Activated T-cell treated with anti-CD3 and anti-CD28 coated beads for 4 hours (primary cell): ENCODE data around the gene UNC13D.

Experiments
- DNase-seq: peaks from one replicate; pipeline ENCODE4 v3.0.0-alpha.2; 2020

Gene UNC13D

DNA sequence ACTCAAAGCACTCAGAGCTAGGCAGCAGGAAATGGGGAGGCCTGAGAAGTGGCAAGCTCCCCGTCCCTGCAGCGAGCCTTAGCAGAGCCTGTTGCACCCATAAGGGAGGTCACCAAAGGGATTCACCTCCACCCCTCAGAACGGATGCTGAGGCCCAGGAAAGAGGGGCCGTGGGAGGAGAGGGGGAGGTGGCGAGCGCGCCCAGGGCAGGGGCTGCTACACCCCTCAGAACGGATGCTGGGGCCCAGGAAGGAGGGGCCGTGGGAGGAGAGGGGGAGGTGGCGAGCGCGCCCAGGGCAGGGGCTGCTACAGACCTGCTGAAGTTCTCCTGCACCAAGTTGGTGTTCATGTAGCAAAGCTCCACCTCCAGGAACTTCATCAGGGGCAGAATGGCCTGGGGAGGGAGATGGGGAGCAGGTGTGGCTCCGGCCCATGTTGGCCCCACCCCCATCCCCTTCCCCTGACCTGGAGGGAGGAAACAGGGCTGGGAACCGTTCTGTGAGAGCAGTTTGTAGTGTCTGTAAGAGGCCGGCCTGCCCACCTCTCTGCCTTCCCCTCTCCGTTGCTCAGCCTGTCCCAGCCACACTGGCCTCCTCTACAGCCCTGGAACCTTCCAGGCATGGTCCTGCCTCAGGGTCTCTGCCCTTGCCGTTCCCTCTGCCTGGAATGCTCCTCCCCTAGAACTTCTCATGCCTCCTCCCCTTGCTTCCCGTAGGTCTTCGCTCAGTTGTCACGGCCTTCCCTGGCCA, 11.4 kb downstream of the UNC13D start:
- no peak for DNase-seq

DNA sequence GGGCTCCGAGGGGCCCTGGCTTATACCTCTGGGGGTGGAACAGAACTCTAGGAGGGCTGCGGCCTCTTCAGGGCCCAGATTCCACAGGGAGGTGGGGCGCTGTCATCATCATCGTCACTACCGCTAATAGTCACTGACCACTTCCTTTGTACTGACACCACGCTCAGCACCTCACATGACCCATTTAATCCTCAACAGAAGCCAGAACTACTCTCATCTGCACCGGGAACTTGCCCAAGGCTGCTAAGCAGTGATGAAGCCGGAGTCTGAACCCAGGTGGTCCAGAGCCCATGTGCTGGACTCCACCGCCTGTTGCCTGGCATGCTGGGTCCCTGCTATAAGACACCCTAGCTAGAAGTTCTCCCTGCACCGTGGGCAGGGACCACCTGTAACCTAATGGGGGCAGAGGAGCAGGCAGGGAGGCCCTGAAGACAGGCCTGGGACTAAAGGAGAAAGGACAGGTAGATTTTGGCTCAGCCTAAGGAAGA, 12.0 kb downstream of the UNC13D start:
- peak; percentile 26 for DNase-seq

DNA sequence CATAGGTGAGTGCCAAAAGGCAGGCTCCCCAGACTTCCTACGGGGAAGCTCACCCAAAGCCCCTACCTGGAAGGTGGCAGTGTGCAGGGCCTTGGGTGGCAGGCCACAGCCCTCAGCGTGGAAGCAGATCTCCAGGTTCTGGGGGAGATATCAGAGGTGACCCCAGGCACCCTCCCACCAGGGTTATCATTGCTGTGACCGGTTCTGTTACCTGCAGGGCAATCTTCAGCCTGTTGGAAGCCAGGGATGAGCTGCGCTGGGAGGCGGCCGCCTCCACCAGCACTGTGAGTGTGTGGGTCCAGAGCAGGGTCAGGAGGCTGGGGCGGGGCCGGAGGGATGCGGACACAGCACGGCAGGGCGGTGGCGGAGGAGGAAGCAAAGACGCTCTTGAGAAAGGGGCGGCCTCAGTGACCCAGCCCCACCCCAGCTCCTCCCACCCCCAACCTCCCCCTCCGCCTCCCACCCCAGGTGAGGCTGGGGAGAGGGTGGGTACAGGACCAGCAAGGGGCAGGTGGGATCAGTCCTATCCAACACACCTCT, 13.1 kb downstream of the UNC13D start:
- DNase-seq: no peak

DNA sequence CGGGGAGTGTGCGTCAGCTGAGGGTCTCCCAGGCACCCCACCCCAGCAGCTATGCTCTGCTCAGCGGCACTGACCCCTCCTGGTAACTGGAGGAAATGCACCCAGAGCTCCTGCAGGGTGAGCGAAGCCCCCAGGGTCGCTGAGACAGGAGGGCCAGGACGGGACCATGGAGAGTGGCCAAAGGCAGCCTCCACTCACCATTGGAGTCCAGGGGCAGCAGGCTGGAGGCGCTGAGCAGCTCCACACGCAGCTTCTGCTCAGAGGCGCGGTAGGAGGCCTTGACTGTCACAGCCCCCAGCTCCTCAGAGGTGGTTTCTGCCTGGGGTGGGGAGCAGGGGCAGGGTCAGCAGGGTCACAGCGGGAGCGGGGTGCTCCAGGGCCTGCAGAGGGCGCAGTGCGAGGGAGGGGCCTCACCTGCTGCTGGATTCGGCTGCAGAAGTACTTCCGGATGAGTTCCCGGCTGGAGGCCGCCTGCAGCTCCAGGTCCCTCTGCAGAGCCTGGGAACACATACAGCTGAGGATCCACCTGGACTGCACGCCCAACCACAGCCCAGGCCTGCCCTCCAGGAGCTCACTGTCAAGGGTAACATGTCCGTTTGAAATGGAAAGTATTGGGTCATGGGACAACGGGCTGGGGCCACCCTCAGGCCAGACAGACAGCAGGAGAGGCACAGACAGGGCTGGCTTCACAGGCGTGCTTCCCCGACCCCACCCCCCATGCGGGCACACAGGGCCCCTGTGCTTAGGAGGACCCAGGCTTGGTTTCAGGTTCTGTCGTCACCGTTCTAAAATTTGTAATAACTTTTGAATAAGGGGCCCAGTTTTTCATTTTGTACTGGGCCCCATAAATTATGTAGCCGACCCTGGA, 13.8 kb downstream of the UNC13D start:
- DNase-seq: peak; percentile 15

DNA sequence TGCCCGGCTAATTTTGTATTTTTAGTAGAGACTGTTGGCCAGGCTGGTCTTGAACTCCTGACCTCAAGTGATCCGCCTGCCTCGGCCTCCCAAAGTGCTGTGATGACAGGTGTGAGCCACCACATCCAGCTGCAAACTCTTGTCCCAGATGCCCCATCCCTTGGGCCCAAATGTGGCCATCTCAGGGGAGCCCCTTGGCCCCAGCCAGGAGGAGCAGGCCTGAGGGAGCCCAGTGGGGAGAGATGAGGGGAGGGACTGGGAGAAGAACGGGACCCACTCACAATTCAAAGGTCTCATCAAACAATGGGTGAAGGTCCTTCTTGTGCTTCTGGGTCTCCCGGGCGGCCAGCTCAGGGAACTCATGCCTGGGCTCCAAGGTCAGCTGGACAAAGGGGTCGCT, 14.5 kb downstream of the UNC13D start:
- DNase-seq: no peak

DNA sequence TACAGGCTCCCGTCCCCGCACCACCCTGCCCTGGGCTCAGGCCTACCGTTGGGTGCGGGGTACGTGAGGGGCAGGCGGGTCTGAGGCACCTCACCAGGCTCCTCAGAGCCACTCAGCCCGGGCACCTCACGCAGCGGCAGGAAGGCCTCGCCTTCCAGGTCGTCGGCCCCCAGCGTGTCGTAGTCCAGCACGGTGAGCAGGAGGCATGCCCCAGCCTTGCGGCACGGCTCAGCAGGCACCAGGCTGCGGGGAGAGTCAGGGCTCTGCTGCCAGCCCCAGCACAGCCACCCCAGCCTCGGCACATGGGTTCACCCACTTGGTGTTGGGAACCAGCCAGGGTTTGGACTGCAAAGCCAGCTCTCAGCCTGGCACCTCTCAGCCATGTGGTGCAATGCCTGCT, 15.5 kb downstream of the UNC13D start:
- DNase-seq: no peak

DNA sequence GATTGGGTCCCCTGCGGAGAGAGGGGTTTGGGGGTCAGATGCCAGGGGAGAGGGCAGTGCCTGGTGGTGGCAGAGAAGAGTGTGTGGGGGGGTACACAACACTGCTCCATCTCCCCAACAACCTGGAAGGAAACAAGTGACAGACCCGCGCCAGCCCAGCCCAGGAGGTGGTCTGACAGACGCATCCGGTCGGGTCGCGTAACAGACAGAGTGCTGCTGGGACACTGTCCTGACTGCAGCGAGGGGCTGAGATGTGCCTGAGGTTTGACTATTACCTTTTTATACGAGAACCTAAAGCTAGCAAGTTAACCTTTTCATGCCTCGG, 16.2 kb downstream of the UNC13D start:
- no peak for DNase-seq

DNA sequence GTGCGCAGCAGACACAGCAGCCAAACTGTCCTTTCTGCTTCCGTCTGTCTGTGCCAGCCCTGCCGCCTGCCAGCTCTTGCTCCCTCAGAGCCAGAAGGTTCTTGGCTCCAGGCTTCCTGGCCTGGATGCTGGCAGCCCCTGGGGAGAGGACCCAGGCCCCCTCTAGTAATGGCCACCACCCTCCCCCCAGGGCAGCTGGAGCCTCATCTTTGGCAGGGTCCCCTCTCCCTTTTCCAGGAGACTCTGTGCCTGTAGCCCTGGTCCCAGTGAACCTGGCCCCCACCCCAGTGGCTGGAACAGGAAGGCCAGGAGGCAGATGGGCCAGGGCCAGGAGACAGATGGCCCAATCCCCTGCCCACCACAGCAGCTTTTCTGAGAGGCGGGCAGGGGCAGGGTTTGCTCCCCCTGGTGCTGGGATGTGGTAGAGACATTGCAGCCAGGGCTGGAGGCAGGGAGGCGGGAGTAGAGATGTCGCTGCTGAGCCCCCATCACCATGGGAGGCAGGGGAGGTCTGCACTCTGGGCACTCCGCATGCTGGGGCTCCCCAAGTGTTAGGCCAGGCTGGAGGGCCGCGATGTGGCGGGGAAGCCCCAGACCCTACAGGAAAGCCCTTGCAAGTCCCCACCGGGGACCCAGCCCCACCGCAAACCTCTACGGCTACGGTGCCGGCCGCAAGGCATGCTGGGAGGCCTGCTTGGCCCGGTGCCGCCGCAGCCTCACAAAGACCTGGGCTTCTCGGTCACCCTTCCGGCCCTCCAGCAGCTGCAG, 16.7 kb downstream of the UNC13D start:
- peak; percentile 59 for DNase-seq

DNA sequence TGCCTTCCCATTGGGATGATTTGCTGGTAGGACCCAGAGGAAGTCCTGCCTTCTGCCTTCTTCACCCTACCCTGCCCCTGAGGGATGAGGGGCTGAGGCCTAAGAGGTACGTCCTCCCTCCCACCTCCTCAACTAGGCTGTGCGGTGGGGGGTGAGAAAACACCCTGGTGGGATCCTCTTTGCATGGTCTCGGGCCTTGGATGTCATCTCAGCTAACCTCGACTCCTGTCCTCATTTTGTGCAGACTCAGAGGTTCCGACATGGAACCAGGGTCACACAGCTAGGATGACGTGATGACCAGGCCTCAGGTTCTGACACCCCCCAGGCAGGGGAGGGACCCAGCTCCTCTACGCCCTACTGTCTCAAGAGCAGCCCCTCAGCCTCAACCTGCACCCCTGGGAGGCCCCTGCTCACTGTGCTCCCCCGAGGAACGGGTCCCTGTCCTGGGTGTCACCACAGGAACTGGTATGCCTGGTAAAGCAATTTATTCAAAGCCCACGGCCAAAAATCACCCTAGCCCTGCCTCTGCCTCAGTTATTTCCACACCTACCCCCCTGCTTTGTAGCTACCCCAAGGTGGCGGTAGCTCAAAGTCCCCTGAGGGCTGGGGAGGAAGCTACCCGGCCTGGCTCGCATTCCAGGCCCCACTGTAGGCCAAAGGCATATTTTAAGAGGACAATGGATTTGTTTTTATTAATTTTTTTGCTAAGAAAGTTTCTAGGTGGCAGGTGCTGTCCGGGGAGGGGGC, 17.5 kb downstream of the UNC13D start:
- DNase-seq: no peak

DNA sequence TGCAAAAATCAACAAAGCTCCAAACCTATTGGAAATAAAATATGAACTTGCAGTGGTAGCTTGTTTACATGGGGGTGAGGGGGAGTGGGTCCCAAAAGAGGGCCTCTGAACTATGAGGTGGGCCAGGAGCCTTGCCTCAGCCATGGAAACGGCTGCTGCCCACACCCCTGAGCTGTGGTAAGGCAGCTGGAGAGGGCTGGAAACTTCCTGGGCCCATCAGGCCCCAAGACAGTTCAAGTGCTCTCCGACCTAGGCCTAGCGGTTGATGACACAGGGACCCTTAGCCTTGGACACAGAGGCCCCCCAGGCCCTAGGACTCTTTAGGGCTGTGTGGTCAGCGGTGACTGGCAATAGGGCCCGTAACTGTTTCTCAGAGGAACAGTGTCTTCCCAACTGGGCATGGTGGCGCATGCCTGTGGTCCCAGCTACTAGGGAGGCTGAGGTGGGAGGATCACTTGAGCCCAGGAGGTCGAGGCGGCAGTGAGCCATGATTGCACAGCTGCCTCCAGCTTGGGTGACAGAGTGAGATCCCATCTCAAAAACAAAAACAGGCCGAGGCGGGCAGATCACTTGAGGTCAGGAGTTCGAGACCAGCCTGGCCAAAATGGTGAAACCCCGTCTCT, 18.3 kb downstream of the UNC13D start:
- no peak for DNase-seq

DNA sequence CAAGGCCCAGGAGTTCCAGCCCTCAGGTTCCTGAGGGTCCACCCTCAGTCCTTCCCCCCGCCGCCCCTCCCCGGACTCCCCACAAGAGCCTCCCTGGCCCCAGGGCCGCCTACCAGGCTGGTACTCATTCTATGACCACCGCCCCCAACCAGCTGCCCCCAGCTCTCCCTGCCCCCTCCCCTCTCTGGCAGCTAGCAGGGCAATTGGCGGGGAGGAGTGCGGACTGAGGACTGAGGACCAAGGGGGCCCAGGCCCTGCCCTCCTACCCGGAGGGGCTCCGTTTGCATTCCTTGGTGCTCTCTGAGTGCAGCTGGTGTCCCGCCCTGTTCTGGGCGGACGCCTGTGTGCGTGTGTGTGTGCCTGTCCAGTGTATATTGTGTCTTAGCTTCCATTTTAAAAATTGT, 19.1 kb downstream of the UNC13D start:
- no peak for DNase-seq

DNA sequence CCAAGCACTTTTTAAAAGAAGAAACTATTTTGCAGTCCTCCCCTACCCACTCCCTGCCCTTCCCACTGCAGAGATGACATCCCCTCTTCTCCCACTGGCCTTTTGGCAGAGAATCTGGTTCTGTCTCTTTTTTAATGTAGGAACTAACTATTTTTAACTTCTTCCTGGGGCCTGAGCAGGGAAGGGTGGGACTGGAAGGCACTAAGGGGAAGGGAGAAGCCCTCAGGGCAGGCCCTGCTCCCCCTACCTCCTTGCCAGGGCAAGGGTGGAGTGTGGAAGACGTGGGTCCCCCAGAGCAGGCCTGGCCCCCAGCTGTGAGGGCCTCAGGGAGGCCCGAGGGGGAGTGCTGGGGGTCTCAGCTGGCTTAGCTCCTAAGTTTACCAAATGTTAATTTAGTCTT, 19.5 kb downstream of the UNC13D start:
- DNase-seq: no peak

DNA sequence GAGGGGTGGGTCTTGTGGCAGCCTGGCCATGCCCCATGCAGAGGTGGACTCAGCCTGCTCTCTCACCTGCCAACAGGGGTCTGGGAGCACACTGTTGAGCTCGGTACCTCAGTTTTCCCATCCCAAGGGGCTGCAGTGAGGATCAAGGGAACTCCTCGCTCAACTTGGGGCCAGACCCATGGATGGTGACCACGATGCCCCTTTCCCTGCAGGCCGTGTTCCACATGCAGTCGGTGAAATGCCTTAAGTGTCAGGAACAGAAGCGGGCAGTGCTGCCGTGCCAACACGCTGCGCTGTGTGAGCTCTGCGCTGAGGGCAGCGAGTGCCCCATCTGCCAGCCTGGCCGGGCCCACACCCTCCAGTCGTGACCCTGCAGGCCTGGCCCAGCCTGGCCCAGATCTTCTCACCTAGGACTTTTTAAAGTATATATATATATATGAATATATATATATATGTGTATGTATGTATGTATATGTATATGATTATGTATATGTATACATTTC, 20.1 kb downstream of the UNC13D start:
- no peak for DNase-seq

DNA sequence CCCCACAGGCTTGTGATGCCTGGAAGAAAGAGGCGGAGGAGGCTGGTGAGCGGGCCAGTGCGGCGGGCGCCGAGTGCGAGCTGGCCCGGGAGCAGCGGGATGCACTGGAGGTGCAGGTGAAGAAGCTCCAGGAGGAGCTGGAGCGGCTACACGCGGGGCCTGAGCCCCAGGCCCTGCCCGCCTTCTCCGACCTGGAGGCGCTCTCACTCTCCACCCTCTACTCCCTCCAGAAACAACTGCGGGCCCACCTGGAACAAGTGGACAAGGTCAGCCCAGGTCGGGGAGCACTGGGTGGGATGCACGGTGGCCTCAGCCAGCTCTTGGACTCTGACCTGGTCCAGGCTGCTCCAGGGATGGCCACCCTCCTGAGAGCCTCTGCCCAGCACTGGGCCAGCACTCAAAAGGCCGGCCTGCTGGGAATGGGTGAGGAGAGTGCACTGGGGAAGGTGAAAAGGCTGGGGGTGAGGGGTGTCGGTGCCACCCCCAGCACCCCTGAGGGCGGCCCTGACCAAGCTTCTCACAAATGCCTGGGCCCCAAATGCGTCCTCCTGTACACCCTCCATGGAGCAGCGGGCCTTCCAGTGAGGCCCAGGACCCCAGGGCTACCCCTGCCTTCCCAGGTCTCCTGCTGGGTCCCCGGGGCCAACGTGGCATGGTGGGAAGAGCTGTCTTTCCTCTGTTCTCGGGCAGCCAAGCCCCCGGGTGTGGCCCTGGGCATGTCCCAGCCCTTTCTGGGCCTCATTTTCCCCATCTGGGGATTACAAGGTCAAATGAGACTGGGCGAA, 20.8 kb downstream of the UNC13D start:
- no peak for DNase-seq

DNA sequence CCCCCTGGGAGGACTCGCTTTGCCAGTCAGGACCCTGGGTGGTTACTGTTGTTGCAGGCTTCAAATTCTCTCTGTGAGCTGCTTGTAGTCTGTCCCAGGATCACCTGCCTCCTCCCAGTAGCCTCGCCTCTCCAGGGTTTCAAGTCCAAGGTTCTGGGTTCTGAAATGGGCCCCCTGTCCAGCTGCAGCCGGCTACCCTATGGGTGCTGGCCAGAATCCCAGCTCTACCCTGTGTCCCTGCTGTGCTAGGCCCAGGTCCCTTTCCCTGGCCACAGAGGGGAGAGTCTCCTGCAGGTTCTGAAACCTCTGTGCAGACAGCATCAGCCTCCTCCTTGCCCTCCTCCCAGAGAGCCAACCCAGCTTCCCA, 21.4 kb downstream of the UNC13D start:
- no peak for DNase-seq

DNA sequence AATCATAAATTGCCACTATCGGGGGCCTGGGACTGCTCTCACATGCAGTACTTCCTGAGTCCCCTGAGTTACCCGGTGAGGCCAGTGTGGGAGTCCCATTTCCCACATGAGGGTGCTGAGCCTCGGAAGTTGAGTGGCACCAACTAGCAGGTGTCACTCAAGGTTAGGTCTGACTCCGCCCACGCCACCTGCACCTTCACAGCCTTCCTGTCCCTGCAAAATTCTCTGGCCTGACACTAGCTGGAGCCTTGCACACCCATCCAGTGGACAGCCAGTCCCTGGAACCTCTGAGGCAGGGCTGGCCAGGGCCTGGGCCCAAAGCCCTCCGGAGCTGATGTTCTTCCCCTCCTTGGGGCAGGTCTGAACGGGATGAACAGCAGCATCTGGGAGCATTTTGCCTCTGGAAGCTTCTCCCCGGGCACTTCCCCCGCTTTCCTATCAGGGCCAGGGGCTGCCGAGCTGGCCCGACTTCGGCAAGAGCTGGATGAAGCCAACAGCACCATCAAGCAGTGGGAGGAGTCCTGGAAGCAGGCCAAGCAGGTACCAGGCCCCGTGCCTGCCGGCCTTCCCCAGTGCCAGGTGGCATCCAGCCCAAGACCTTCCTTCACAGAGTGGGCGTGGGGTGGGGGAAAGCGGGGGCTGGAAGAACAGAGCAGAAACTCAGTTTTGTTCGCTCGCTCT, 21.9 kb downstream of the UNC13D start:
- no peak for DNase-seq

DNA sequence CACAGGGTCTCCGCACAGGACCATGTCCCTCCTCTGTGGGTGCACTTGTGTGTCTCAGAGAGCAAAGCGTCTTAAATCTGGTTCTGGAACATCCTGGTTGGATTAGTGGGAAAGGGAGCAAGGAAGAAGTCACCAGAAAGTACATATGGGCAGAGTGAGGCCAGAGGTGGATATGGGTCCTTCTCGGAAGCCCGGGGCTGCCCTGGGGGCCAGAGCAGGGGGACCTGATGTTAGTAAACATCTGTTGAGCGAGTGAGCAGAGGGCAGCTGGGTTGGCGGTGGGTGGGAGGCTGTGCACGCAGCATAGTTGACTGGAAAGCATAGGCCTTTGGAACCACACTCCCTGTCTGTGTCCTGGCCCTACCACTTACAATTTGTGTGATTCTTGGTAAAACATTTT, 22.7 kb downstream of the UNC13D start:
- DNase-seq: no peak

DNA sequence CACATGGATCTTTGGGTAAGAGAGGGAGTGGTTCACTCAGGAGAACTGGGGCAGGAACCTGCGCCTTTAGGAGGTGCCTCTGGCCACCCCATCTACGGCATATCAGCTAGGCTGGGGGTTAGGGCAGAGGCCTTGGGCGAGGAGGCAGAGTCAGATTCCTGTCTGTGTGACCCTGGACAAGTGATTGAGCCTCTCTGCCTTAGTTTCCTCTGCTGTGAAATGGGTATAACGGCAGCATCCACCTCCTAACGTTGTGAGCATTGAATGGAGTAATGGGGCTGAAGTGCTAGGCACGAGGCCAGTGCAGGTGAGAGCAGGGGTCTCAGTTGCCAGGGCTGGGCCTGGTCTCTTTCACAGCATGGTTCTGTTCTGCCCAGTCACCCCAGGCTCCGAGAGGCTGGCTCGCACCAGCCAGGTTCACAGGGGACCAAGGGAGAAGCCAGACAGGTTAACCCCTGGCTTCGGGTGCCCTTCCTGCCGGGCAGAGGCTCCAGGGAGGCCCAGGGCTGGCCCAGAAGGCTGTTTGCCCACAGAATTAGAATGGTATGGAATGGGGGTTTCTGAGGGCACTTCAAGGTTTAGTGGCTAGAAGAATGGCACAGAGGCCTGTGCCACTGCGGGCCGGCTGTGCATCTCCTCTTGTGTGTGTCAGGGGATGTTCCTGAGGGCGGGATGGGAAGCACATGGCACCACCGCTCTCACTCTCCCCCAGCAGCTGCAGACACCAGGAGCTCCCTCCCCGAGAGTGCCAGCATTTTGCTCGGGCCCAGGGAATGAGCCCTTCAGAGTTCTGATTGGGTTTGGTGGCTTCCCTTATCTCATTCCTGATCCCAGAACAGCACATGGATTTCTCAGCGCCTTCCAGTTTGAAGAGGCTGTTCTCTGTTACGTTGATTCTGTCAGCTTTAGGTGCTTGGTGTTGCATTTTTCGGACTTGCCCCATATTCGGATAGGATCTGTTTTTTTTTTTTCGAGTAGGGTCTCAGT, 23.8 kb downstream of the UNC13D start:
- DNase-seq: no peak

DNA sequence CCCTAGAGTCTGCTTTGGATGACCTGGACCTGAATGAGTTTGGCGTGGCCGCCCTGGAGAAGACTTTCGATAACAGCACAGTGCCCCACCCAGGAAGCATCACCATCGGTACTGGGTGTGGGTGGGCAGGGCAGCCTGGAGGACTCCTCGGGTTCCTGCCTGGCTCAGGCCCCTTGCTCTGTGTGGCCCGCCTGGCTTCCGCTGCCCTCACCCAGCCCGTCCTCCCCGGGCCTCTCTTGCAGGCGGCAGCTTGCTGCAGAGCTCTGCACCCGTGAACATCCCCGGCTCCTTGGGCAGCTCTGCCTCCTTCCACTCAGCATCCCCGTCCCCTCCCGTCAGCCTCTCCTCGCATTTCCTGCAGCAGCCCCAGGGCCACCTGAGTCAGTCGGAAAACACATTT, 24.5 kb downstream of the UNC13D start:
- no peak for DNase-seq
